HuH-7.5 (cell line): ENCODE measurements around the gene TOR4A.
A peak's percentile ranks its signal among the peaks of the same experiment; 100 is the strongest.

Experiments
- DNase-seq: peaks from one replicate; pipeline ENCODE4 v3.0.0; 2011; ENCODE audit warnings: low spot score

TOR4A gene

GRCh38 chr9:137306850-137307254 lies 29.3 kb downstream of the TOR4A start:
- DNase-seq, result peak; percentile 11

DNA sequence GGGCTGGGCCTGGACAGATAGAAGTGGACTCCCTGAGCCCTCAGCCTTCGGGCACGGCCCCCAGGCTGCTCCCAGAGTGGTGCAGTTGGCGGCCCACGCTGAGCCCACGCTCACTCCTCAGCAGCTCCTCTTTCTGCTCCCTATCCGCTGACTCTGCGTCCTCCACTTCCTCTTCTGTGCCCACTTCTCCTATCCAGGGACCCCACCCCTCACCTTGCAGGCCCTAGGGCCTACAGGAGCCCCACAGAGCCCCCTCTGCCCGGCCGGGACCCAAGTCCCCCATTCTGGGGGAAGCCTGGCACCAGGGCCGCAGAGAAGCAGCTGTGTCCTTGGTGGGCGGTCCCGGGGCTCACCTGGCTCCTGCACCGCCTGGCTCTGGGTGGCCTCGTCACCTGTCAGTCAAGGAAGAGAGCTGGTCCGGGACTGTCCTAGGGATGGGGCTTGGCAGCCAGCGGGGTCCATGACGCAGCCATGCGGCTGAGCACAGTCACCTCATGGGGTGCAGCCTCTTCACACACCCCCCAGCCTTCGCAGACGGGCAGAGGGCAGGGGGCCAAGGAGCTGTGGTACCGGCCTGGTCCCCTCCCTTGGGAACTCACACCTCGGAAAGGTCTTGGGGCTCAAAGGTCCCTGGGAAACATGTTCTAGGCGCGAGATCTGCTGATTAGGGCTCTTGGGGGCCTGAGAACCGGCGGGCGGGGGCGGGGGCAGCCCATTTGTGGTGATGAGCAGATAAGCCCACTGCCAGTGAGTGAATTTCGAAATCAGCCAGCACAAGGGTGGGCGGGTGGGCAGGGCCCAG lies 29.9 kb downstream of the TOR4A start:
- DNase-seq, result no peak

GRCh38 chr9:137308057-137308619 lies 30.6 kb downstream of the TOR4A start:
- peak; percentile 35 for DNase-seq

DNA sequence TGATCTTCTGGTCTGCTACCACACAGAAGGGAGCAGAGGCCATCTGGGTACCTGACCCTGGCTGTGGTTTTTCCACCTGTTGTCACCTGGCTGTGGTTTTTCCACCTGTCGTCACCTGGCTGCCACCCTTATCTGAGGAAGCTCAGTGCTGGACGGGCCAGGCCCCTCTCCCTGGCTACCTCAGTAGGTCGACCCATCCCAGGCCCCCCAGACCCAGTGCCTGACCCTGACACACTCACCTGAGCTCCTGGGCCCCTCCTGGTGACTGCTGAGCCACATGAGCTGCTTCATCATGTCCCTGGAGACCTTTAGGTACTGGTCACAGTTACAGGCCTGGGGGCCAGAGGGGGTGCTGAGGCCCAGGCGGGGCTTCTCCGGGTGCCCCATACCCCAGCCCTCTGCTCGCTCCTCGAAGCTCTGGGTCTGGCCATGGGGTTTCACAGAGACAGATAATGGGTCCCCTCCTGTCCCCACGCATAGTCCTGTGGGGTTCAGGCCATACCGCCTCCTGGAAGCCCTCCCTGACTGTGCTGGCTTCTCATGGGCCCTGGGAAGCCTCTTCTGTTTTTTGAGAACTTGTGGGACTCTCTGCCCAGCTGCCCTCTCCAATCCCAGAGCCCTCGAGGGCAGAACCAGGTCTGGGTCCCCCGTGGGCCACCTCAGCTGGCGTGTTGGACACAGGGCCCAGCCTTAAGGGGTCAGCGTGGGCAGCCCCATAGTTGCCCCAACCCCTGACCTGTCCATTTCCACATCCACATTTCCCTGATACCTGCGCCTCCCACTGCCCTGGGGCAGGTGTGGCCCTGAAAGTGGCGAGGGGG lies 32.1 kb downstream of the TOR4A start:
- DNase-seq, result peak; percentile 8

- peak; percentile 52 for DNase-seq
Measured at GRCh38 chr9:137310189-137311052, 32.9 kb downstream of the TOR4A start.

GRCh38 chr9:137311171-137311985 lies 33.9 kb downstream of the TOR4A start:
- DNase-seq, result peak; percentile 56

GRCh38 chr9:137311986-137312851 lies 34.7 kb downstream of the TOR4A start:
- peak; percentile 26 for DNase-seq

DNA sequence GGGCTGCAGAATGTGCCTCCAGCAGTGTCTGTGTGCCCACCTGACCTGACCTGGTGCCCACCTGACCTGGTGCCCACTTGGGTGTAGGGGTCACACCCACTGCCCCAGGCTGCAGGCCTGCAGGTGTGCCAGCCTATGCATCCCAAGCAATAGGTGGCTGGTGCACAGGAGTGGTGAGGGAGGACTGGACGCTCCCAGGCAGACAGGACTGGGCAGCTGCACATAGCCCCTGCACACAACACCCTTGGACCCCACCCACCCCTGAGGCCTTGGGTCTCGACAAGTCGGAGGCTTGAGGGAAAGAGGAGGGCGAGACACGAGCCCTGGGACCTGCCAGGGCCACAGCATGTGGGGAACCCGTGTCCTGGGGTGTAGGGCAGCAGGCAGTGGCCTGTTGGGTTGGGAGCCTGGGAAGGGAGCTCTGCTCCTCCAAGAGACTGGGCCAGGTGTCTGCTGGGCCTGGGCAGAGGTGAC lies 35.4 kb downstream of the TOR4A start:
- no peak for DNase-seq

DNA sequence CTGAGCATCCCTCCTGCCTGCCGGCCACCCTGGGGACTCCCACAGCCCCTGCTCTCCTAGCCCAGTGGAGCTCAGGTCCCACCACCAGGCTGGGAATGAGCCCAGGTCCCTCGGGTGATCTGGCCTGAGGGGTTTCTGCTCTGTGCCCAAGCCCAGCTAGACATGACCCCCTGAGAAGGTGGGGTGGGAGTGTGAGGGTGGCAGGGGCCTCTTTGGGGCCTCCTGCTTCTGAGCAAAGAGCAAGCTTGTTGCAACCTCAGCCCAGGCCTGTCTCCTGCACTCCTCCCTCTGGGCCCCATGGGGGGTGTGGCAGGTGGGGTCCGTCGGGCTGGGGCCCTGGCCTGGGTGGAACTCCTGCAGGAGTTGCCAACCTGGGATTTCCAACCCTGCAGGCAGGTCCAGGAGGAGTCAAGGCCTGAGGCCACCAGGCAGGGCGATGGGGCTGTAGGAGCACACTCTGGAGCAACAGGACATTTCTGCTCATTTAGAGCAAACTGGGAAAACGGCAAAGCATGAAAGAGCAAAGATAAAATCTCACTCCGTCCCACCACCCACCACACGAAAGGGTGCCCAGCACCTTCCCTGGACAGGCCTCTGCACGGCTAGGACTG lies 35.9 kb downstream of the TOR4A start:
- peak; percentile 36 for DNase-seq

GRCh38 chr9:137313956-137314560 lies 36.5 kb downstream of the TOR4A start:
- DNase-seq, result peak; percentile 19

GRCh38 chr9:137314561-137315560 lies 37.3 kb downstream of the TOR4A start:
- peak; percentile 29 for DNase-seq

- DNase-seq, result no peak
Measured at GRCh38 chr9:137315581-137316011, 38.1 kb downstream of the TOR4A start.

DNA sequence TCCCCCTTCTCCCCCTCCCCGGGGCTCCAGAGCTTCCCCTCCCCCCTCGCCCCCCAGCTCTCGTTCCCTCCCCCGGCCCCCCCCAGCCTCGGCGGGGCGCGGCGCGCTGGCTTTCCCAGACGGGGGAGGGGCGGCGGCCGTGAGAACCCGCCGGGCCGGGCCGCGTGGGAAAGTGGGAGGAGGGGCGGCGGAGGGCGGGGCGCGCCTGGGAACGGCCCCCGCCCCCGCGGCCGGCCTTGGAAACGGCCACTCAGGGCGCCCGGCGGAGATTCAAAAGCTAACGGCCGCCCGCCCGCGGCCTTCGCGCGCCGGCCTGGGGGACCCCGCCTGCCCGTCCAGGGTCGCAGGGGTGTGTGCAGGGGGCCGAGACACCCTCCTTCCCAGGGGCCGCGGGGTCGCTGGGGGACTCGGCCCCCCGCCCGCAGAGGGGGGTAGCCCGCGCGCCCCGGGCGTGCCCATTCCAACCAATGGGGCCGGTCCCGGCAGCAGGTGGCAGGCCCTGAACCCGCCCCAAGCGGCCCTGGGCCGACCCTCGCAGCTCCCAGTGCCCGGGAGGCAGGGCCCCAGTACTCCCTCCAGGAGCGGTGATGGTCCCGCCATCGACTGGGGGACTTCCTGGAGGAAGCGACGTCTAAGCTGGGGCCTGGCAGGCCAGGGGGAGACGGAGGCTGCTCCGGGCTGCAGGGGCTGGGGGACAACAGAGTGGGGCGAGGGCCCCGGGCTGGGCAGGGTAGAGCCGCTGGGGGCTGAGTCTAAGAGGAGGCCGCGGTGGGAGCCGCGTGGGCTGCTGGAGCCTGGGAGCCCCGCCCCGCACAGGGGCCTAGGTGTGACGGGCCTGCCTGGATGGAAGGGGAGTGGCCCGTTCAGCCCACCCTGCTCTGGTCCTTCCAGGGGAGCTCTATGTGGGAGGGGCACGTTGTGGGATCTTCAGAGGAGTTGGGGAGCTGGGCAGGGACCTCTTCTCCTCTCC lies 38.8 kb downstream of the TOR4A start:
- peak; percentile 86 for DNase-seq

- DNase-seq, result peak; percentile 40
Measured at GRCh38 chr9:137317021-137317717, 39.6 kb downstream of the TOR4A start.

DNA sequence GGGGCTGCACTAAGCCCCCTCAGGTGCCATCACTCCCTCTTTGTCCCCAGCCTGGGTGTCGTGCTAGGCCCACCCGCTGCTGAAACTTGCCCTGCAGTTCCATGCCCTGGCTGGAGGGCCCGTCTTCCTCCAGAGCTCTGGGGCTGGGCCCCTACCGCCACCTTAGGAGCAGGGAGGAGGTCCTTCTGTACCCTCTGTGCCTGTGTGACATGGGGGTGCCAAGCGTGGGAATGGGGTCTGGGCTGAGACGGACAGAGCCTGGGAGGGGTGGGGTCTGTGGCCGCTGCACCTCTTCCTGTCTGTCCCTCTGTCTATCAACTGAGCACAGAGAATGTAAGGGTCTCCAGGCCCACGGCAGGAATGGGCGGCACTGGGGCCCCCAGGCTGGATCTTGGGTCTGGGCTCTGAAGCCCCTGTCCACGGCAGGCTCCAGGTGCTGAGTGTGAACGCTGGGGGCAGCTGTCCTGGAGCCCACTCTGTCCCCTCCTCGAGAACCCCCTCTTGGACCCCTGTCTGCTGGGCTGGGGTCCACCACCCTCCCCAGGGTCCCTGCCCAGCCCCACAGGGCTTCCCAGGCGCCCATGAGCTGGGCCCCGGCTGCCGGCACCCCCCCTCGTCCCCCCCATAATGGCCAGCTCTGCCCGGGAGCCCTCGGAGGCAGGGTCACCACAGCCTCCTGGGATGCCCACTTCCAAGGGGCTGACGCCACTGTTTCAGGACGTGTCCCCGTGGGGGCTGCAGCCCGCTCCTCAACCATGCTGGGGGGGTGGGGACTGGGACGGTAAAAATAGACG lies 40.4 kb downstream of the TOR4A start:
- DNase-seq, result peak; percentile 25
